ENCODE results near the gene MSTN.

MSTN gene

DNA sequence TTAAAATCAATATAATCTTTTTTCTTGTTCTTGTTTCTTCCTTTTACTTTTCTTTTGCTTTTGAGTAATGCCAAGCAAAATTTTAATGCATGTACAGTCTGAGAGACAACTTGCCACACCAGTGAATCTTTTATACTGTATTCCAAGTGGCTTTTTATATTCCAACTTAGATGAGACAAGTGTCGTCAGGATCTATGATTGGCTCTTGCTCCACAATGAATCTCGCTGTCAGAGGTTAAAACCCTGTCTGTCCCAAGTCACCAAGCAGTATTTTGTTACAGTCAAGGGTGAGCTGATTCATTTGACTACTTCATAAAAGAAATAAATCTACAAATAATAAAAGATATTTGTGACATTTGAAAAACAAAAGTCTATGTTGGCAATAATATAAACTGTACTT, at the start of gene MSTN:
Gene MSTN, minus strand, starts transcription at position 129 of the 400 bp plus-strand sequence. CDS start 133 bp downstream, outside the sequence.
- no peak for DNase-seq

DNA sequence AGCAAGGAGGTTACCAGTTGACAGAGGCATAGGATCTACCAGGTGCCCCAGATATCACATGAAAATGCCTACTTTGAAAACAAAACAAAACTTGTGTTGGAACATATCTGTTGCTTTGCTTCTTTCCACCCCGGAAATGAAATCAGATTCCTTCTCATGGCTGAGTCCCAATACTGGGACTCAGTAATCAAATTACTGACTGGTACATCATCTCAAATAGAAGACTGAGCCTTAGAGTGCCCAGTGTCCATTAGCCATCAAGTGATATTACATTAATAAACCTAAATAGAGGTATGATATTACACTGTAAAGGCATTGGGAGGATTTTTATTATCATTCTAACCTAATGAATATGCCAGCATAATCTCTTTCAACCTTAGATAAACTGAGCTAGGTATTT, 48.6 kb upstream of the MSTN start:
- DNase-seq = no peak

DNA sequence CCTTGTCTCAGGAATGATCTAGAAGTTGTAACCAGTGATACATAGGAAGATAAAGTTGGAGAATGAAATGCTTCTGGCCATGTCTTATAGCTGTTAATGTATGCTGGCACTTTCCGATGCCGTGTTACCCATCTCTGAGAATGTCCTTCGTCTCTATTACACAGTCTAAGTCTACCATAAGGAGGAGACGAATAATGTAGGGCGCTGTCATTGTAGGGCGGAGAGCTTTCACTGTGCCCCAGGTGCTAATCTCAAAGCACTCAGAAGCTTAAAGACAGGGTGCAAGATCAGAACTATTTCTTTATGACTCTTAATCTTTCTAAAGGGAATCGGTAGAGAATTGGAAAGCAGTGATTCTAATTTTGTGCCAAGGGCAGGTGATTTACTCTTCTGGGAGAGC, 48.2 kb upstream of the MSTN start:
- DNase-seq = no peak

DNA sequence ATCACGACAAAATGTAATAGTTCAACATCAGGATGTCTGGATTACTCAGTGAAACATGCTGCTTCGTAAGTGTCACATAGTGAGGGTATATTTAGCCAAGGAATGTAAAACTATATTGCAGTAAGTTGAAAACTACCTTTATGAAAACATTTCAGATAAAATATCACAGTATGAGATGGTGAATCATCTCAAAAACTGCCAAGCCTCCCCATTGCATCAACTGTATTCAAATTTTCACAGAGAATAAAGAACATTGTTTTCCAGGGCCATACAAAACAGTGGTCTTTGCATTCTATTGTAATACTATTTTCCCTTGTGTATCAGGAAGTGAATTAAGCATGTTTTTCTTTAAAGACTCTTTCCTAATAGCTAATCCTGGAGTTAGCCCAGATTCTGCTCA, 47.6 kb upstream of the MSTN start:
- no peak for DNase-seq

DNA sequence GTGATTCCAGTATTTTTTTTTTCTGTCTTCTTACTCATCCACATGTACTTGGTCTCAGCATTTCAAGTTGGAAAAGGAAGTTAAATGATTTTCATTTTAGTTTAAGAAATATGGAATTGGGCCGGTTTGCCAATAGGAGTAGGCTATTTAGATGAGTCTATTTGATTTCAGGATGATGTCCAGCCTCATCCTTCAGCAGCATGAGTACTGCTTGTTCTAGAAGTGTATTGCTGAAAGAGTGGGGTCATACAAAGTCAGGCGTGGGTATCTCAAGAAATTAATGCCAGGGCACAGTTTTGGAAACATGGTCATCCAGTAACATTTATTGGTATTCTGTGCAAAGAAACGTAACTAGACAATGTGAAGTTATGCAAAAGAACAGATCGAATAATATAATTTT, 44.9 kb upstream of the MSTN start:
- DNase-seq = no peak

DNA sequence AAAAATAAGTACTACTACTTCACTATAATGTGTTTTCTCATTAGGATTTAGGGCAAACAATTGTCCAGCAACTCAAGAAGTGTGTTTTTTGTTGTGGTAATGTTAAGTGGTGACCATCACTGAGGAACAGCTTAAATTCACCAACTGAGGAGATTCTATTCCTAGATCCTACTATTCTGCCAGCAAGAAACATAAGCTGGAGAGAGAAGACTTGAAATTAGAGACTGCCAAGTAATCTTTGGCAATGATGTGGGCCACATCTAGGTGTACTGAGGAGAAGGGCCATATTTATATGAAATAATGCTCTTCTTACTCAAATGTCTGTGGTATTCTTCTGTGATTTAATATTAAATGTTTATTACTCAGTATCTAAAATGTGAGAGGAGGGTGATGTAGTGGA, 44.3 kb upstream of the MSTN start:
- DNase-seq = no peak

DNA sequence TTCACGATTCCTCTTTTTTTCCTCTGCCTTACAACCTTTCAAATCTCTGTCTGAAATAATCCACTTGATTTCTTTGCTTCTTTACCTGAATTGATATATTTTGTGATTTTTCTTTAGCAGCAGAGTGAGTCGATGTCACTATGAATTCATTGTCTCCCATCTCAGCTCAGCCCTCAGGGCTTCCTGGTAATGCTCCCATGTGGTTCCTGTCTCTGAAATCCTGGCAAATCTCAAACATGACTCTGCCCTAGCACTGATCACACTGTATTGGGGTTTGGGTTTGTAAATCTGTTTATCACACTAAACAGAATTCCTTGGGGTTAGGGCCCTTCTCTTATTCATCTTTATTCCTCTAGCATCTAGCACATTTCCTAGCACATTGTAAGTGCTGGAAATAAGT, 43.0 kb upstream of the MSTN start:
- no peak for DNase-seq

DNA sequence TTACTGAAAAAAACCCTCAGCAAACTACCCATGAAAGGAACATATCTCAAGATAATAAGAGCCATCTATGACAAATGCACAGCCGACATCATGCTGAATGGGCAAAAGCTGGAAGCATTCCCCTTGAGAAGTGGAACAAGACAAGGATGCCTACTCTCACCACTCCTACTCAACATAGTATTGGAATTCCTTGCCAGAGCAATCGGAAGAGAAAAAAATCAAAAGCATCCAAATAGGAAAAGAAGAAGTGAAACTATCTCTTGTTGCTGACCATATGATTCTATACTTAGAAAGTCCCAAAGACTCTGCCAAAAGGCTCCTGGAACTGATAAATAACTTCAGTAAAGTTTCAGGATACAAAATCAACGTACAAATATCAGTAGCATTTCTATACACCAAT, 40.6 kb upstream of the MSTN start:
- DNase-seq = no peak

DNA sequence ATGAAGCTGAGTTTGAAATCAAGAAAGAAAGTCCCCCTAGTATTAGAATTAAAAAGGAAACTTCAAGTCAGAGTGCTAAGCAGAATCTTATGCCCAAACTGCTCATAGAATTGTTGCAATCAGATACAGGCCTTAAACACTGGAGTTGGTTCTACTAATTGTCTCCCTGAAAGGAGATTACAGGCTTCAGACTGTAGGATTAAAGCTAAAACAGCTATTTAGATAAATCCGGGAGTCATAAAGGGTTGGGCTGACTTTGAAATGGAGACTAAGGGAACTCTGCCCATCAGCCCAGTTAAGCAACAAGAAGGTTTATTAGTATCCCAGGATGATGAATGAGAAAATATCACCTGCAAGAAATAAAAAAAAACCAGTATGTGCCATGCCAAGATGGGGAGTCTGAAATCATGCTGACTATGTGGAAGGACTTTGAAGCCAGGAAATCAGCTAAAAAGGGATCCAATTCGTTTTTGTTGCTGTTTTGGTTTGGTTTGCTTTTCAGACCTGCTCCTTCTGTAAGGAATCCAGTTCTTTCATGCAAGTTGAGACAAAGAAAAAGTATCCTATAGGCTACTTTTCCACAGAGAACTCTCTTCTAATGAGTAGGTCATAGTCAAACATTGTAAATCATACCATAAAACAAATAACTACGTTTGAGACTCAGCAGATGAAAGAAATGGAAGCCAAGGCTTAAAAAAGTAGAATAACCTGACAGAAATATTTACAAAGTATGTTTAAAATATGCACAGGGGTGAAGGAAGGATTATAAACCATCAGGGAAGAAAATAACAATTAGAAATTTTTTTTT, 37.6 kb upstream of the MSTN start:
- DNase-seq = no peak

DNA sequence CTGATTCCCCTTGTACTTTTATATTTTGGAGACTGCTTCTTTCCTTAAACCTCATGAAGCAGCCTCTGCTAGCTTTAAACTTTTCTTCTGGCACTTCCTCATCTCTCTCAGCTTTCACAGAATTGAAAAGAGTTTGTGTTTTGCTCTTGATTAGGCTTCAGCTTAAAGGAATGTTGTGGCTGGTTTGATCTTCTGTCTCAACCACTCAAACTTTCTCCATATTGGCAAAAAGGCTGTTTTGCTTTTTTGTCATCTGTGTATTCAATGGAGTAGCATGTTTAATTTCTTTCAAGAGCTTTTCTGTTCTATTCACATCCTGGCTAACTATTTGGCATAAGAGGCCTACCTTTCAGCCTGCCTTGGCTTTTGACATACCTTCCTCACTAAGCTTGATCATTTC, 36.3 kb upstream of the MSTN start:
- no peak for DNase-seq

DNA sequence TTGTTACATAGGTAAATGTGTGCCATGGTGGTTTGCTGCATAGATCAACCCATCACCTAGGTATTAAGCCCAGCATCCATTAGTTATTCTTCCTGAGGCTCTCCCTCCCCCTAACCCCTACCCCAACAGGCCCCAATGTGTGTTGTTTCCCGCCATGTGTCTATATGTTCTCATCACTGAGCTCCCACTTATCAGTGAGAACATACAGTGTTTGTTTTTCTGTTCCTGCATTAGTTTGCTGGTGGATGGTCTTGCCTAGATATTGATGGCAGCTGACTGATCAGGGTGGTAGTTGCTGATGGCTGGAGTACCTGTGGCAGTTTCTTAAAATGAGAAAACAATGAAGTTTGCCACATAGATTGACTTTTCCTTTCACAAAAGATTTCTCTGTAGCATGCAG, 34.6 kb upstream of the MSTN start:
- DNase-seq = no peak

DNA sequence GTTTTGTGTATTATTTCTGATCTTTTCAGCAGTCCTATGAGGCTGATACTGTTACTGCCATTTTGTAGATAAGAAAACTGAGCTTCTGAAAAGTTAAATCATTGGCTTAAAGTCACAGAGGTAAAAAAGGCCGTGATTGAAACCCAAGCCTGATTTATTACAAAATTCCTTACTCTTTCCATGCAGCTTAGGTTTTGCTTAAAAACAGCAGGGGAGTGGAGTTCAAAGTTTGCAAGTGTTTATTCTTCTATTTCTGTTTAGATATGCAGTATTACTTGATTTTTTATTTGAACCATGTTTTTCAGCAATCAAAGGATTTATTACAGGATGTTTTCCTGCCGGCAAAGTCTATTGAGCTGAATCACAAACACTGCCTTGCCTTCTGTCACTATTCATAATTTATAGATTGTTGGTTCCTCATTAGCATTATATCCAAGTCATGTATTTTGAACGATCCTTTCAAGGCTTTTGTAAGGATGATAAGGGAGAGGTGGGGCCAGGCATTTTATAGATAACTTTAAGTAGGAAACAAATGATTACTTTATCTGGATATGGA, 31.9 kb upstream of the MSTN start:
- DNase-seq = no peak

DNA sequence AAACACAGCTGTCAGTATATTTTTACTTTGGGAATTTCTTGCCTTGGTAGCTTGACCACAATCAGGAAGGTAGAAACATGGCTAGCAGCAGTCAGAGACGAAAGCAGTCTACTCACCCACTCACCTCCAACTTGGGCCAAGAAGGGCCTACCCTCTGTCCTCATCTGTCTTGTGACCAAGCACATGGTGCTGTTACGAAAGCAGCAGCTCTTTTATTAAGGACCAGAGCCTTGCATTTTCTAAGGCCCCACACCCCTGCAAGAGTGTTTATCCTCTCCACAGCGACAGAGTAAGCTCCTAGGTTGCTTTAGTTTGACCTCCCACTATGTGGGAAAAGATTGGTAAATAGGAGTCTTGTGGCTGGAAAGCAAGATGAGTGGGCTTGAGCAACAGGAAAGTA, 31.3 kb upstream of the MSTN start:
- no peak for DNase-seq

DNA sequence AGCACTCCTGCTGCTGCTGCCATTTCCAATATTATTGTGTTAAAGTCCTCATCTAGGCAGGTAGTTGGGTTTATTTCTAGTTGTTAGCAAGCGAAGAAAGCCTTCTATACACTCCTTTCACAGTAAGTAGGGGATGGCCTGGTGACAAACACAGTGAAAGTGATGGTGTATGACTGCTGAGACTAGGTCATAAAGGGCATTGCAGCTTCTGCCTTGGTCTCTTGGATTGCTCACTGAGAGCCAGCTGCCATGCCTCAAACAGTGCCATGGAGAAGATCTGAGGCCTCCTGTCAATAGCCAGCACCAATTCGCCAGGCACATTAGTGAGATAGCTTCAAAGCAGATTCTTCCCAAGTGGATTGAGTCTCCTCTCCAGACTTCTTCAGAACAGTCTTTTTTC, 27.6 kb upstream of the MSTN start:
- no peak for DNase-seq

DNA sequence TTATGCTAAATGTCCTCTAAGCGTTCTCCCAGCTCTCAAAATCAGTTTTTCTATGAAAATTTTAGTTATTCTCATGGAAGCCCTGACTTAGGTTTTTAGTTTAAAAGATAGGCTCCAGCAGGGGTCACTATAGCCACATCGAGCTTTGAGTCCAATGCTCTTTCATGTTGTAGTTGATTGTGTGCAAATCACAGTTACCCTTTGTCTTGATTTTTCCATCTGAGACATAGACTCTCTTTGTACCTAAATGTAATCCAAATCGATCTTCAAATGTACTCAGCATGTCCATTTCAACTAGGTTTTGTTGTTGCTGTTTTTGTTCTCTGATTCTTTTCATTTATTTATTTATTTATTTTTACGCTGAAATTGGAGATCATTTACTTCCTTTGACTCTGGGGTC, 26.4 kb upstream of the MSTN start:
- peak; percentile 10 for DNase-seq

DNA sequence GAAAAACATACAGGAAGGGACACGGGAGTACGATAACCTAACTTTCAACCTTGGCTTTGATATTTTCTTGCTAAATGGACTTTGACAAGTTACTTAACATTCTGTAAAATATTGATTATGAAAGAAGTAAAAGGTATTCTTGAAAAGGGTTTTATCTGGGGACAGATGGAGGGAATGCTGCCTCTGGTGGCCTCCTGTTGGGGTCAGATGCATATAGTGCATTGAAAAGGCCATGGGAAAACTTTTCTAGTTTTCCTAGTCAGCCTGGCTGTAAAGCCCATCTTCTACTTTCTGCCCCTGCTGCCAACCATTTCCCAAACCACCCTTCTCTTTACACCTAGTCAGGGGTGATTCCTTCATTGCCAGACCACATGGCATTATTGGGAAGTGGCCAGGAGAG, 22.2 kb upstream of the MSTN start:
- DNase-seq = no peak

DNA sequence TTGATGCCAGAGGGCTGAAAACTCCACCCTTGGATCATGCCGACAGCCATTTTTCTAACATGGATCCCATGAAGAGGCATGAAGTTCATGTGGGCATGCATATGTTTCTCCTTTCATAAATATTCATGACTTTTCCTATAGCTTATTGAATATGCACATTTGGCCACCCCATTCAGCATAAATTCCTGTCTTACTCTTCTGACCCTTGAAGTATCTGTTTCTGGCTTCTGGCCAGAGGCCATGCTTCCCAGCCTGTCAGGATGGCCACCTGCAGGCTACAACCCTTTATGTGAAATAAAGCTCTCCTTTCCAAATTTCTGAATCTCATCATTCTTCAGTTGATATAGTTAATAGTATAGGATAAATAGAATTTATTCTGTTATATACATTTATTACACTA, 19.6 kb upstream of the MSTN start:
- DNase-seq = no peak

DNA sequence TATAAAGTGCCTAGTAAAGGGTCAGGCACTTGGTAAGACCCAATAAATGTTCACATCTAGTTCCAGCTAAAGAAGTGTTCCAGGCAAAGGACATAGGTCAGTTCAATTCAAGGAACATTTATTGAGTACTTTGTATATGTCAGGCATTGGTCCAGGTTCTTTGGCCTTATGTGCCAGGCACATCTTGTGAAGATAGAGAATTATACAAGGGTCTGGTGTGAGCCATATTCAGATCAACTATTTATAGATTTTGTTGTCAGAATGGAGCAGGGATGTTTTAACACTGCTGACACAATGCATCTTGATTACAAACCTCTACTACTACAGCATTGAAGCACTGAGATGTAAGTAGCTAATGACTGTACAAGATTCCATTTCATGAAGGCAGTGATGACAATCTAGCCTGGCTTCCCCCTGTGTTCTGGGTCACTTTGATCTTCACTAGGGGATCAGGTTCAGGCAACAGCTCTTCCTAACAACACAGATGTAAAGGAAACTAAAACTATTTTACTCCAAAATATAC, 18.1 kb upstream of the MSTN start:
- DNase-seq = no peak

DNA sequence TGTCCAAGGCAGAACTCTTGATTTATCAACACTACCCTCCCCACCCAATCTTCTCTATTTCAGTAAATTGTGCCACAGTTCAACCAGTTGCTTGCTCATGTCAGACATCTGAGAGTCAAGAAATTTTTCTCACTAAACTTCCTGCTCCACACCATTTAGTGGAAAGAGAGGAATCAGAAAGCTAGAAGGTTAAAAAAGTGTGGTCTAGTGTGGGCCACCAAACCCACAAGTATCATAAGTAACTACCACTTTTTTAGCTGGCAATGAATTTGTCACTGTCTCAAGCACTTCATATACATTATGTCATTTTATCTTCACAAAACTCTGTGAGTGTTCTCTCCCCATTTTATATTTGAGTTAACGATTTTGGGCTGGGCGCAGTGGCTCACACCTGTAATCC, 16.6 kb upstream of the MSTN start:
- no peak for DNase-seq

DNA sequence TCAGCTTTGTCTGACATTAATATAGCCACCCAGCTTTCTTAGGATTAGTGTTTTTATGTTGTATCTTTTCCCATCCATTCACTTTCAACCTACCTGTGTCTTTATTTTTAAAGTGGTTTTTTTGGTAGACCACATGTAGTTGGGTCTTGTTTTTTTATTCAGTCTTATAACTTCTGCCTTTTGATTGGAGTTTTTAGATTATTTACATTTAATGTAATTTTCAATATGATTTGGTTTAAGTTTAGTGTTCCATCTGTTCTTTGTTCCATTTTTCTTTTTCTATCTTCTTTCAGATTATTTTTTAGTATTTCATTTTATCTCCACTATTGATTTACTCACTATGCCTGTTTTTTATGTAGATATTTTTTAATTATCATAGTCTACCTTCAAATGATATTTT, 13.1 kb upstream of the MSTN start:
- no peak for DNase-seq

DNA sequence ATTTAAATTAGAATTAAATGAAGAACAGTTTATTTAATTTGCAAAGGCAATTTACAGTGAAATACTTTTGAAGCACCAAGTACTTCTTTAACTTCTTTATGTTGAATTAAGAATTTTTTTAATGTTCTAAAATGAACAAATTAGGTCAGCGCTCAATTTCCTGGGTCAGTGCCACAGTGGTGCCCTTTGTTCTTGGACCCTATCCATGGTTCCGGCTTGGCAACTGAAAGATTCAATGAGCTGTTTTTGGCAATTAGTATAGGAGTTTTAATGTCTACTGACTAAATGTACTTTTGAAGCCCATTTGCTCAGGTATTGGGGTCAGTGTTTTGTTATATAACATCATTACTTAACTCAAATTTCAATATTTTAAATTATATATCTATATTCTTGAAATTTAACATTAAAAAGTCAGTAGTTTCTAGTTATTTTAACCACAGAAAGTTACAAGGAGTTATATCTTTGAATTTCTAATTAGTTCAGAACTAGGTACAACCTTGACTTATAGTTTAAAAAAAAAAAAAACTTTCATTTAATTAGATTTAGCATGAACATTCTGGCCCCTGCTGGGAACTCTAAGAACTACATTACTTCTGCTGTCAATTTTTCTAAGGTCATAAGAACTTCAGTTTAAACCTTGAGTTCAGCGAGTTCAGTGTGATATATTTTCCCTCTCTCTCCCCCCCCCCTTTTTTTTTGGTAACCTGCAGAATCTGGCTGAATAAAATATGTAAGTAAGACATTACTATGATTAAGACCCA, 7.6 kb upstream of the MSTN start:
- DNase-seq = no peak

DNA sequence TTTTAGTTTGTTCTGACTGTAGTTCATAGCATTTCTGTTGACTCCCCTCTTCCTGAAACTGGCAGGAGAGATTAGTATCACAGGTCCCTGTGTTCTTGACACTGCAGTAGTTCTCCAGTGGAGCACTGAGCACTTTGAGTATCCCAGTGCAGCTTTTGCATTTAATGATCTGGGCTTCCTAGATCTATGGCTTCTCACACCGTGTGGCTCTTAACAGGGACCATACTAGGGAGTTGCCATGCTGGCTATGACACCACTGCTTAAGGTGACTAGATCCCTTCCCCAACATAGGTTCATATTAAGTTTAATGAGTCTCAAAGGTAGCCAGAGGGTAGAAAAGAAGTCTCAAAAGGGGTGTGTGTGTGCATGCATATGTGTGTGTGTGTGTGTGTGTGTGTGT, 6.2 kb upstream of the MSTN start:
- no peak for DNase-seq

DNA sequence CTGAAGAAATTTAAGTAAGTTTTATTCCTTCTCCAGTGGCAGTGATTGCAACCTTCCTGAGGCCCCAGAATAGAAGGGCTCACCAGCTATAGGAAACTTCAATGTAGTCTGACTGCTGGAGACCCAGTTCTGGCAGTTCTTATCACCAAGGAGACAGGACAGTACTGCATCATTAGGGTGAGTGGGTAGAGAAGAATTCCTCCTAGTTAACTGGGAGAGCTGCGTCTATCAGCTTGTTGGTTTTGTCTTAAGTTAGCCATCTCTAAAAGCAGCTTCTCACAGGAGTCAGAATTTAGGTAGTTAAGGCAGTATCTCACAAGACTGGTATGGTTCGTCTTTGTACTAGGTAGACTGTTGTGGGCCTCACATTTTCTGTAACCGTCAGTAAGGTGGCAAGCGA, 3.3 kb upstream of the MSTN start:
- no peak for DNase-seq

DNA sequence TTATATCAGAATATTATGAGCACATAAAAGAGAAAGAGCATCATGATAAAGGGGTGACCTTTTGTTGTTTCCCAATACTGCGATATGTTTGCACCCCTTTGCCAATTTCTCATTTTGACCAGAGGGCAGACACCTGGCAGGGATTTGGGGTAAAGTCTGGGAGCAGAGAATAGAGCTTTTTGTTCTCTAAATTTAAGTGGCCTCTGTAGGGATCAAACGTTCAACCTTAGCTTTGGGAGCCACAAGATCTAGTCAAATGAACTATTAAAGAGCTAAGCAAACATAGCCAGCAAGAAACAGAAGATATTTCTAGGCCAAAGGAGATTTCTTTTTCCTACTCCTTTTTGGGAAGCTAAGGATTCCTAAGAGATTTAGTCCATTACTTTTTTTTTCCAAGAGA, 1.1 kb upstream of the MSTN start:
- DNase-seq = no peak

Measured in activated naive CD4-positive, alpha-beta T cell treated with Interleukin-2 at 50 U/mL for 16 hours (primary cell).